Stomach (tissue), 9 donors: ENCODE results near the gene GALNT18. TPM values are rescaled to one million over a fixed set of nuclear protein-coding genes. Genes with fewer than 3 reads are reported as not detected.

Experiments used
- DNase-seq, 2 donors: peaks; one replicate each; pipeline versions ENCODE4 v3.0.0 to v3.0.0-alpha.2; 2013 to 2019
- H3K27ac ChIP-seq, 5 donors: fragments of 200-600 bp in 4 of 5; sonication (generic) in 4 of 5; one replicate each; pipeline ENCODE4 v1.5.1; 2013 to 2019; ENCODE audit warnings: mild to moderate bottlenecking in 1 of 5, moderate library complexity in 1 of 5
- H3K27me3 ChIP-seq, 3 donors: fragments of 200-600 bp; sonication (generic); one replicate each; pipeline ENCODE4 v1.5.1; 2017 to 2019; ENCODE audit warnings: mixed run types in 1 of 3
- H3K36me3 ChIP-seq, 4 donors: fragments of 200-600 bp; sonication (generic); 1 replicate in 3 of 4; 2 replicates in 1 of 4; pipeline ENCODE4 v1.5.1; 2016 to 2019
- H3K4me1 ChIP-seq, 4 donors: fragments of 200-600 bp; sonication (generic); one replicate each; pipeline ENCODE4 v1.5.1; 2016 to 2019
- H3K4me3 ChIP-seq, 4 donors: fragments of 200-600 bp; sonication (generic) in 3 of 4; one replicate each; pipeline ENCODE4 v1.5.1; 2016 to 2019; ENCODE audit warnings: mild to moderate bottlenecking in 1 of 4
- H3K9me3 ChIP-seq, 4 donors: fragments of 200-600 bp; sonication (generic); one replicate each; pipeline ENCODE4 v1.5.1; 2016 to 2019
- CTCF ChIP-seq, 7 experiments: fragments of 450-650 bp in 4 of 7; fragments of 200-600 bp in 3 of 7; sonication (generic) in 3 of 7; IDR thresholded peaks; one replicate each; pipeline ENCODE4 v1.5.1; 2016 to 2019; ENCODE audit warnings: antibody characterized with exemption in 7 of 7, control low read depth in 2 of 7, mild to moderate bottlenecking in 1 of 7
- EP300 ChIP-seq: sonication (generic); formaldehyde crosslinking; IDR thresholded peaks from one replicate; pipeline ENCODE4 v1.6.1; 2017; ENCODE audit warnings: antibody characterized with exemption
- POLR2A ChIP-seq, 4 donors: fragments of 450-650 bp; IDR thresholded peaks; one replicate each; pipeline ENCODE4 v1.6.1; 2016; ENCODE audit warnings: antibody characterized with exemption in 4 of 4, control low read depth in 2 of 4, mild to moderate bottlenecking in 1 of 4, moderate library complexity in 1 of 4
- POLR2AphosphoS5 ChIP-seq, 3 donors: sonication (generic); formaldehyde crosslinking; IDR thresholded peaks; one replicate each; pipeline ENCODE4 v1.6.1; 2016; ENCODE audit warnings: antibody characterized with exemption in 3 of 3
- WGBS, 5 donors: extraction: QIAGEN DNeasy Blood & Tissue Kit in 3 of 5; methylation state at CpG; one replicate each; pipeline versions ENCODE4 v1.1.5 to v1.1.7; 2013 to 2018; 5-methylcytosine and 5-hydroxymethylcytosine counted together
- intact Hi-C: fragments of 100-400 bp; cut with DNase I; formaldehyde crosslinking; loops from one replicate; pipeline ENCODE4 v1.15.1; 2023; ENCODE audit warnings: low total_unique reads
- polyA plus RNA-seq, 3 donors: library from polyadenylated mRNA; stranded (reverse); fragments of 200-250 nt; gene quantifications; one replicate each; pipeline ENCODE4 v1.2.3, GENCODE V29; 2013
- total RNA-seq, 5 donors: library from RNA; depleted of rRNA; stranded (reverse); fragments of >200 nt; gene quantifications; one replicate each; pipeline versions ENCODE4 v1.1.0 to v1.2.3, GENCODE V29; 2014 to 2016
- donor health status: healthy with polysubstance abuse.
- donor health status: Bipolar disorder and iron deficiency.
- donor health status: healthy.

The GALNT18 gene
- total and polyA plus RNA-seq, 8 donors = 0.58 to 16.1 (median 2.7) TPM

DNA sequence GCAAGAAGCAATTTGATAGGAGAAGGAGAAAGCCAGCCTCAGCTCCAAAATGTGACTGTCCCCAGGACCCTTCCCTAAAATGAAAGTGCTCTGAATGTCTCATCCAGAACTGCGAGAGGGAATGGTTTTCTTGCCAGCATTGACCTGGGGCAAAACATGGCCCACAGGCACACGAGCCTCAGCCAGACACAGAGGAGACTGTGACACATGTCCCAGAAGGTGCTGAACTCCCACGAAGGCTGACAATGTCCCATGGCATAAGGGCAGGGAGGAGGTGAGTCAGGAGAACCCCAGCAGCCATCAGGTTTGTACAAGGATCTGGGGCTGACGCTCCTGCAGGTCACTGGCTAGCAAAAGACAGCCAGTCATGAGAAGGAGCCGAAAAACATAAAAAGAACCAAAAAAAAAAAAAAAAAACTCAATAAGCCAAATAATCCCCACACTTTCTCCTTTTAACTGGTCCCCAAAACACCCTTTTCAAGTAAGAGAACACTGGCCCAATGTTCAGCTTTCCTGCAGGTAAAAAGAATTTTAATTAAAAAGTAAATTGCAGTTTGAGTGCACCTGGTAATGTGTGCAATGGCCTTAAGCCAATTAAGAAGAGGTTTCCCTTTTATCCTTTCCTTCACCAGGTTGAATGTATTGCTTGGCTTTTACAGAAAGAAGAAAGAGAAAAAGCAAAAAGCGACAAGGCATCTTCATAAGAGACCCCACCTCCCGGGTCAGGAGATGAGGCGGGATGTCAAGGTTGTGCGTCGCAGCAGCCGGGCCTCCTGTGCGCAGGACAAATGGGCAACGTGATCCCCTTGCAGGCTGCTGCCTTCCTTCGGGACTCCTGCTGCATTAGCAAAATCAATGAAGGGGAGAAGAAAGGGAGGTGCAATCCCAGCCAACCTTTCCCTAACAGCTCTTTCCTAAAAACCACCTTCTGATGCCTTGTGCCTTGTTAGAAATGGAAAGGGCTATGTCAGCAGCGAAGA is 43.6 kb downstream of the GALNT18 start:
- WGBS, 5 donors = 75 to 86% (median 77%) methylated on average over 15 of the region's 15 CpGs
- Histone ChIP-seq H3K27ac (no peak overlapping the region), H3K27me3 (peaks cover 0 to 10% (median 0%) of the 10 kb centered on the region in 3 donors), H3K36me3 (no peaks in the 10 kb centered on the region), H3K4me3 (no peak overlapping the region), H3K9me3 (no peaks in the 10 kb centered on the region), H3K4me1 (peaks cover 0 to 16% (median 4%) of the 10 kb centered on the region in 4 donors)
- intact Hi-C loops = no loop called here
- no peak for DNase-seq
- TF ChIP-seq POLR2AphosphoS5 (IDR thresholded peaks at IDR 0.05) = no peak
- TF ChIP-seq CTCF (IDR thresholded peaks at IDR 0.05) = no peak
- no peak for TF ChIP-seq EP300
- no peak for TF ChIP-seq POLR2A (IDR thresholded peaks at IDR 0.05)

GRCh38 chr11:11577251-11577855 is 44.5 kb downstream of the GALNT18 start:
- H3K36me3 ChIP-seq = no peaks in the 10 kb centered on the region
- intact Hi-C loops = no loop called here
- peak in 1 of 2 donors; percentile 45 for DNase-seq
- no peak overlapping the region for H3K4me3 ChIP-seq
- no peak for TF ChIP-seq CTCF (IDR thresholded peaks at IDR 0.05)
- TF ChIP-seq EP300 = no peak
- no peak for TF ChIP-seq POLR2AphosphoS5 (IDR thresholded peaks at IDR 0.05)
- TF ChIP-seq POLR2A (IDR thresholded peaks at IDR 0.05) = no peak
- WGBS, 5 donors = 70 to 81% (median 75%) methylated on average over 8 of the region's 8 CpGs
- H3K4me1 ChIP-seq = peaks cover 0 to 16% (median 4%) of the 10 kb centered on the region in 4 donors
- no peaks in the 10 kb centered on the region for H3K9me3 ChIP-seq
- H3K27ac ChIP-seq = no peak overlapping the region
- peaks cover 0 to 10% (median 0%) of the 10 kb centered on the region in 3 donors for H3K27me3 ChIP-seq

DNA sequence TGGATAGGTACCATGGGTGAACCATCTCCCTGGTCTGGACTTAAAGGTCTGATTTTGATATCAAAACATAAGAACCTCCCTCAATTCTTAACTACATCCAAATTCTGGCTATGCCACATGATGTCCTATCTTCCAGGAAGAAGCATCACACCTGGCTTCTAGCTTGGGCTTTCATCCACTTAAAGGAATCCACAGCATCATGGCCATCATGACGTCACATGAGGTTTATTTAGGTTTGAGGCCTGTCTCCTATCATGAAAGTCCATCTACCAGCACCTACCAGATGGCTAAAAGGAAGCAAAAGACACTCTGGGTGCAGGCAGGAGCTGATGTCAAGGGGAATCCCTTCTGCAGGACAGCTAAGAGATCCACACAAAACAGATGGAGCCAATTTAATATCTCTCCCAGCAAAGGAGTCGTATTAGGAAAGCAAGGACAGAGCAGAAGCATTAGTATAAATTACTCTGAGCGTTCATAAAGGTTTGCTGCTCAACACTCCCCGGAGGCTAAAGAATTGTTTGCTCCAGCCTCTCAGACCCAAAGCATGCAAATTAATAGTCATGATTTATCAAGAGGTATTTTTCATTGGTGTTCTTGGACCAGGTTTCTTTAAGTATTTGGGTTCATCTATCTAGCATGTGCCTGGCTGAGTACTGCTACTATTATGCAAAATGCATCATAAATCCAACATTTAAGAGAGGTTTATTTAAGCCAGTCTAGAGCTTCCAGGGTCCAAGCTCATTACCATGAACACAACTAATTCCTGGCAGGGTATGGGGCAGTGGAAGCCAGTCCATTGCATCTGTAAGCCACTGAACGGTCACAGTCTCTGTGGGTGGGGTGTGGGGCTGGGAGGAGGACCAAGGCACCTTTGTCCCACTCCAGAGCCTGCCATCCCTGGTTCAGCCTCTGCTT is 47.2 kb downstream of the GALNT18 start:
- H3K27ac ChIP-seq = no peak overlapping the region
- TF ChIP-seq POLR2A (IDR thresholded peaks at IDR 0.05) (no peak), CTCF (IDR thresholded peaks at IDR 0.05) (no peak), POLR2AphosphoS5 (IDR thresholded peaks at IDR 0.05) (no peak), EP300 (no peak)
- H3K27me3 ChIP-seq = no peaks in the 10 kb centered on the region
- intact Hi-C loops = no loop called here
- DNase-seq = no peak
- H3K4me3 ChIP-seq = no peak overlapping the region
- 75 to 90% (median 80%) methylated on average over 5 of the region's 5 CpGs for WGBS, 5 donors
- H3K36me3 ChIP-seq = no peaks in the 10 kb centered on the region
- H3K9me3 ChIP-seq = no peaks in the 10 kb centered on the region
- peaks cover 0 to 25% (median 5%) of the 10 kb centered on the region in 4 donors for H3K4me1 ChIP-seq

DNA sequence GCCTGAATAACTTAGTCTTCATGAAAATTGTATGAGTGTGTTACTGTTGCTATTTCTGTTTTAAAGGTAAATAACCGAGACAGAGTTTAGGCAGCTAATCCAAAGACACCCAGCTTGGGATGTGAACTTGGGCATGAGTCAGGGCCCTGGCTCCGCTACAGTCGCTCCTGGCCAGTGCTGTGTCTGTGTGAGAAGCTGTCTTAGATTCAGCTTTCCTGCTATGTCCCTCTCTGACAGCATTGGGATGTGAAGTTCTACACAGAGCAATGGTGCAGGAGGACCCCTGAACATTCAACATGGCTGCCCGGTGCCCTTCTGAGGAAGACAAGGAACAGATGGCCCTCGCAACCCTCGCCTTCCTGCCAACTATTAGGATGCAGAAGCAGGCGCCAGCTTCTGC is 49.4 kb downstream of the GALNT18 start:
- intact Hi-C loops = no loop called here
- H3K36me3 ChIP-seq = no peaks in the 10 kb centered on the region
- WGBS, 5 donors = 86 to 96% (median 91%) methylated on average over 7 of the region's 7 CpGs
- H3K9me3 ChIP-seq = no peaks in the 10 kb centered on the region
- peaks cover 0 to 20% (median 7%) of the 10 kb centered on the region in 4 donors for H3K4me1 ChIP-seq
- H3K4me3 ChIP-seq = no peak overlapping the region
- DNase-seq = no peak
- TF ChIP-seq POLR2A (IDR thresholded peaks at IDR 0.05) (no peak), CTCF (IDR thresholded peaks at IDR 0.05) (no peak), POLR2AphosphoS5 (IDR thresholded peaks at IDR 0.05) (no peak), EP300 (no peak)
- H3K27me3 ChIP-seq = no peaks in the 10 kb centered on the region
- H3K27ac ChIP-seq = no peak overlapping the region
